ENCODE results near the gene C2orf15. TPM values are rescaled to one million over a fixed set of nuclear protein-coding genes. Genes with fewer than 3 reads are reported as not detected.
"Not testable (repeated sequence)": the region's sequence is repeated elsewhere in the genome, so short reads cannot be mapped to it uniquely, and the experiment has no call there.

Gene C2orf15
- polyA plus RNA-seq, 3 donors = 9.9 to 13.7 (median 12.3) TPM

GRCh38 chr2:99153921-99154604 lies 12.6 kb downstream of the C2orf15 start:
- DNase-seq (ENCODE audit: extremely low read depth in 1 of 11, low read depth in 9 of 11, low spot score in 4 of 11) = no peak

GRCh38 chr2:99154643-99155536 lies 13.4 kb downstream of the C2orf15 start, which contains the start of the genes LIPT1 and TSGA10:
LIPT1 (plus strand) TSS chr2:99154967; CDS start chr2:99161958, 6,991 bp downstream.
TSGA10 (minus strand) TSS chr2:99154942; CDS start chr2:99109439, 45,503 bp downstream.
- peak; percentile 80 to 92 (median 90) for DNase-seq (ENCODE audit: extremely low read depth in 1 of 11, low read depth in 9 of 11, low spot score in 4 of 11)

DNA sequence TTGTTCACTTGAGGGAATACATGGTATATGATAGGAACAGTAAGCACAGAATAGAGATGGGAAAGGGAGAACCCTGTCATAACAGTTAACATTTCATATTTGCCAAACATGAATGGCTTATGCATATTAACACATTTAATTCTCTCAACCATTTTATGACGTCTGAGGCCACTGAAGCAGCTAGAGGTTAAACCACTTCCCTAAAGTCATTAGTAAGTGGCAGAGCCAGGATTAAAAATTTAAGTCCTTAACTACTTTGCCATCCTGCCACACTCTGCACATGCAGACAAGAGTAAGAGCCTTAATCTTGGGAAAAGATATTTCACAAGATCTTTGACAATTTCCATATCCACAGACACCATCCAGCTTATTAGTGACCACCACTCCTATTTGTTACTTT lies 15.4 kb downstream of the C2orf15 start:
- DNase-seq (ENCODE audit: extremely low read depth in 1 of 11, low read depth in 9 of 11, low spot score in 4 of 11) = no peak

- no peak for DNase-seq (ENCODE audit: extremely low read depth in 1 of 11, low read depth in 9 of 11, low spot score in 4 of 11)
These were observed 17.1 kb downstream of the C2orf15 start for GRCh38 chr2:99158599-99158998.

DNA sequence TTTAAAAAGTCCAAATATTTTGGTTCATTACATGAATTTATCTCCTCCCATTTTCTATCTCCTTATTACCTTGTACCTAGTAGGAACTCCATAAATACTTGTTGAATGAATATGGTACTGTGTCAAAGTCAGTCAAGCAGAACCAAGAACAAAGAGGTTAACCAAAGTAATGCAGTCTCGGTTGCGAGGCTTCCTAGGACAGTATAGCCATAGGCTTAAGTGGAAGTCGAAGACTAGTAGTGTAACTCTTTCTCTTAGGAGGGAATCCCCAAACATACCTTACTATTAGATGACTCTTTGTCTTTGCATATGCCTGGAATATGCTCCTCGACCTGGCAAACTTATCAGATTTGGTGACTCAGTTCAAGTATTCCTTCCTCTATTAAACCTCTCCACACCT lies 18.1 kb downstream of the C2orf15 start:
- no peak for DNase-seq (ENCODE audit: extremely low read depth in 1 of 11, low read depth in 9 of 11, low spot score in 4 of 11)

- no peak for DNase-seq (ENCODE audit: extremely low read depth in 1 of 11, low read depth in 9 of 11, low spot score in 4 of 11)
These were observed 24.7 kb downstream of the C2orf15 start for GRCh38 chr2:99166218-99166617.

- DNase-seq (ENCODE audit: extremely low read depth in 1 of 11, low read depth in 9 of 11, low spot score in 4 of 11) = no peak
These were observed 28.0 kb downstream of the C2orf15 start for GRCh38 chr2:99169534-99169933.

- no peak for DNase-seq (ENCODE audit: extremely low read depth in 1 of 11, low read depth in 9 of 11, low spot score in 4 of 11)
These were observed 30.1 kb downstream of the C2orf15 start for GRCh38 chr2:99171377-99172140.

DNA sequence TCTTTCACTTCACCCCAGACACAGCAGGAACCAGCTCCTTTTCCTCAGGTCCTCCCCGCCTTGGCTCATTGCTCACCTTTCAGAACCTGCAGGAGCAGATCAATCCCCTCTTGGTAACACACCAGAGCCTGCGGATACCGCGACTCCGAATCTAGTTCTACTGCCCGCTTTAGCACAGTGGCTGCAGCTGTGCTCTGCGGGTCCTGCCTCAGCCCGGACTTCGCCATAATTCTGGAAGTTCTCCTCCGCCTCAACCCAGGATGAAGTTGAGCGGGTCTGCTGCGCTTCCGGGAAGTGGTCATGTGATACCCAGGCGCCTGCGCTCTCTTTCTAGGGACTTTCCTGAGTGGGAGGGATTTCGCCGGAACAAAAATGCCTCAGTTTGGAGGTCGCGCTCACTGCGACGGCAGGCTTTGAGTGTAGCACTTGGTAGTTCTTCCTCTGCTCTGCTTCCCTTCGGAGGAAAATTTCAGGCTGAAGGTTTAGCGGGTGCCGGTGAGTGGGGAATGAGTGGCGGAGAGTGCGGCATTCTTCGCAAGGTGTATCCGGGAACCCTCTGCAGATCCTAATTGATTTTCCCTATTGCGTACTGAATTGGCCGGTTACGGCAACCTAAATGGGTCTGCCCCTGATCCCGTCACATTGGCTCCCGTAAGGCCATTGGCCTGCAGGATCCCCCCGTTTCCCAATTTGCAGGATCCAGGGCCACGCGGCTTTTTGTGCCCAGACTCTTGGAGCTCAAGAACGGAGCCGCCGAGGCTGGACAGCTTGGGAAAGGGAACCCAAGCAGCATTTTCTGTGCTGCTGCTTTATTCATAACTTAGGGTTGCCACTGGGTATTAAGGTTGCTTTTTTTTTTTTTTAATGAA lies 39.5 kb downstream of the C2orf15 start, which contains the start of the genes MITD1 and MRPL30:
TSS of gene MITD1 (minus strand) at position 304 of the 869 bp plus-strand sequence. CDS start at position 227, 77 bp downstream.
TSS of gene MRPL30 (plus strand) at position 430 of the 869 bp plus-strand sequence. CDS start 5,020 bp downstream, outside the sequence.
- peak; percentile 87 to 96 (median 93) for DNase-seq (ENCODE audit: extremely low read depth in 1 of 11, low read depth in 9 of 11, low spot score in 4 of 11)

DNA sequence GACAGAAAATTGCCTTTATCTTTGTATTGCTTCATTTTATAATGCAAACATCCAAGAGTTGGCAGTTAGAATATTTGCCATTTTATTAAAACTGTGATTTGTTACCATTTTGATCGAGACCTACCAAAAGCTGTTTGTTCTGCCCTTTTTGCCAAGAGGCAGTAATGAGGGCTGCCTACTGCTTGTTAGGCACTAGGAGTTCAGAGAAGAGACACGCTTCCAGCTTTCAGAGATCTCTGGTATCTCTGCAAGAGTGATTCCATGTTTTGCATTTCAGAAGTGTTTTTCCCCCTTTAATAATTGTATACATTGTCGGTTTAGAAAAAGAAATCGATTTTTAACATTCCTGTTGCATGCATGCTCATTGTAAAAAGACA lies 40.1 kb downstream of the C2orf15 start:
- peak in 1 of 11 donors; percentile 3 for DNase-seq (ENCODE audit: extremely low read depth in 1 of 11, low read depth in 9 of 11, low spot score in 4 of 11)

DNA sequence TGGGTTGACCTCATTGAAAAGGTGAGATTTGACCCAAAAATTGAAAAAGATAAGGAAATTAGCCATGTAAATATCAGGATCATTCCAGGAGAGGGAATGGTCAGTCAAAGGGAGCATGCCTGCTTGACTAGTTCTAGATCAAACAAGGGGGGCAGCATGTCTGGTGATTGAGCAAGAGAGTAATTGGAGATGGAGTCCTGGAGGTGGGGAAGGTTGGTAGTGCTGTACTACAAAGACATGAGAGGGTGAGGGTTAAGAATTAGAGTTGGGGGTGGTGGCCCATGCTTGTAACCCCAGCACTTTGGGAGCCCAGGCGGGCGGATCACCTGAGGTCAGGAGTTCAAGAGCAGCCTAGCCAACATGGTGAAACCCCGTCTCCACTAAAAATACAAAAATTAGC lies 41.5 kb downstream of the C2orf15 start:
- no peak for DNase-seq (ENCODE audit: extremely low read depth in 1 of 11, low read depth in 9 of 11, low spot score in 4 of 11)

GRCh38 chr2:99184811-99185210 lies 43.3 kb downstream of the C2orf15 start:
- DNase-seq (ENCODE audit: extremely low read depth in 1 of 11, low read depth in 9 of 11, low spot score in 4 of 11) = no peak

DNA sequence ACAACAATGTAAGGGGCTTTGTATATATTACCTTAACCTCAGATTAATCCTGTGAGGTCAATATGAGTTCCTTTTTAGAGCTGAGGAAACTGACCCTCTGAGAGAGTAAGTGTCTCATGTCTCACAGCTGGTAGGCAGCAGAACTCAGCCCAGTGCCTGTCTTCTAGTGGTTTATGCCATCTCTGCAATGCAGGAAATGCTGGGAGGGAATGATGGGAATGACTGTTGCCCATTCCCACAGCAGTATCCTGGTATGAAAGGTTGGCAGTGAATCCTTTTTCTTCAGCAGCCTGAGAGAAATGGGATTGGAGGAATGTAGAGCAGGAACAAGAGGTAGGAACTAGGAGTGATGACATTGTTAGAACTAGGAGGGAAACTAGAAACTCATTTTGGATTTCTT lies 45.5 kb downstream of the C2orf15 start:
- no peak for DNase-seq (ENCODE audit: extremely low read depth in 1 of 11, low read depth in 9 of 11, low spot score in 4 of 11)

GRCh38 chr2:99188357-99188756 lies 46.9 kb downstream of the C2orf15 start:
- no peak for DNase-seq (ENCODE audit: extremely low read depth in 1 of 11, low read depth in 9 of 11, low spot score in 4 of 11)

- DNase-seq (ENCODE audit: extremely low read depth in 1 of 11, low read depth in 9 of 11, low spot score in 4 of 11) = no peak
These were observed 49.0 kb downstream of the C2orf15 start for GRCh38 chr2:99190548-99190947.

GRCh38 chr2:99192364-99192763 lies 50.9 kb downstream of the C2orf15 start:
- DNase-seq (ENCODE audit: extremely low read depth in 1 of 11, low read depth in 9 of 11, low spot score in 4 of 11) = not testable (repeated sequence)

GRCh38 chr2:99198103-99198841 lies 56.8 kb downstream of the C2orf15 start:
- no peak for DNase-seq (ENCODE audit: extremely low read depth in 1 of 11, low read depth in 9 of 11, low spot score in 4 of 11)
